ENCODE data around the gene CIAO3.
A peak's percentile ranks its signal among the peaks of the same experiment; 100 is the strongest.
"Not testable (repeated sequence)": the region's sequence is repeated elsewhere in the genome, so short reads cannot be mapped to it uniquely, and the experiment has no call there.

The CIAO3 gene

DNA sequence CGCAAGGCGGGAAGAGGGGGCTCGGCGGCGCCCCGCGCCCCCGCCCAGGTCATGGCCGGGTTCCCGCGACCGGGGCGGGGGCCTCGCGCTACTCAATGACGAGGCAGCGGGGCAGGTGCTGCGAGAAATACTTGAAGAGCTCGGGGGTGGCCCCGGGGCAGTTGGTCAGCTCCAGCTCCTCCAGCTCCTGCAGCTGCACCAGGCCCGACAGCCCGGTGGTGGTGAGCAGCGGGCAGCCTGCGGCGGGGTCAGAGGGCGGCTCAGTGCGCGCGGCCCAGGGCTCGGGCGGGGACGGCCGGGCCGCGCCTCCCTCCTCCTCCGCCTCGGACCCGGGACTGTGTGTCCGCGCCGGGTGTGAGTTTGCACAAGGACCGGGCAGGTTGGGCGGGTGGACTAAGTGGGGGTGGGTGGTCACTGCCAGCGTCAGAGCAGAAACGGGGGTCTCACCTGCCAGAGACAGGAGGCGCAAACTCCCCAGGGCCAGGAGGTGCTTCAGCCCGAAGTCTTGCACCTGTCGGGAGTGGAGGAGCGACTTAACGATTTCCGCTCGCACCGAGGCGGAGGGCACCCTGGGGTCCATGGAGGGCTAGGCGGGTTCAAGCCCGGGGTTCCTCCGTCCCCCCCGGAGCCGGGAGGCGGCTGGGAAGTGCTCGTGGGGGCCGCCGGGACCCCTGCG, 46.5 kb downstream of the CIAO3 start:
- H3K27ac Mint-ChIP-seq: no peak overlapping the region
- no peaks in the 10 kb centered on the region for H3K9me3 Mint-ChIP-seq

DNA sequence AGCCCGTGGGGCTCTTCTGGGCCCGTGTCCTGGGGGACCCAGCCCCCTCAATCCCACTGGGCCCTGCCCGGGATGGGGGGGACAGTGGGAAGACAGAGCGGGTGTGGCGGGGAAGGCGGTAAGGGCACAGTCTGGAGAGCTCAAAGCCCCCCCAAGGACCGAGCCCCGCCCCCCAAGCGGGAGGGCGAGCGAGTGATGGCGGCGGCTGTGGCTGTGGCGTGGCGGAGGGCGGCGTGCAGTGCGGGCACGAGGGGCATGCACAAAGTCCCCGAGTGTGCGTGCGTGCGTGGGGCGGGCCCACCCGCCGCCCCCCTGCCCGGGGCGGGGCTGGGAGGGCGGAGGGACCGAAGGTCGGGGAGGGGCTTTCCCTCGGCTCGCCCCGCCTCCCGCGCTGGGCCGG, 47.0 kb downstream of the CIAO3 start:
- ATAC-seq (no peak), DNase-seq (ENCODE audit: low spot score in 2 of 2) (no peak)
- H3K27ac Mint-ChIP-seq: no peak overlapping the region

More for the DNA sequence above, 46.5 kb downstream of the CIAO3 start:
- ATAC-seq (no peak), DNase-seq (ENCODE audit: low spot score in 2 of 2) (no peak)
- Mint-ChIP-seq H3K4me3 (peak overlapping the region; percentile 79), H3K4me1 (peaks cover 22% of the 10 kb centered on the region), H3K36me3 (peaks cover 7% of the 10 kb centered on the region)

DNA sequence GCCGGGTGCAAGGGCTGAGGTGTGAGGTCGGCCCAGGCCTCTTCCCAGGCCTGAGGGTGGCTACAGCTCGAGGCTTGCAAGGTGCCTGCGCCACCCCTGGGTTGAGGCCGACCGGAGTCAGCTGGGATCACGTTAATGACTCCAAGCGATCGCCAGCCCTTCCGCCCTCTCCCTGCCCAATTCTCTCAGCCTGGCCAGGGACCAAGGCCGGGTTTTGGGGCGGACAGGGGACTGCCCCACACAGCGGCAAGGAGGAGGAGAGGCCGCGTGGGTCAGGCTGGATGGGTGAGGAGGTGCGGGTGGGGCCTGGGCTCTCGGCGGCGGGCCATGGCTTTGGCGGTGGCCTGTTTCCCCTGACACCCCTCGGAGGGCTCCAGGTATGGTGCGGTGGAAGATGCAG, 47.4 kb downstream of the CIAO3 start:
- H3K36me3 Mint-ChIP-seq: peaks cover 7% of the 10 kb centered on the region
- ATAC-seq (no peak), DNase-seq (ENCODE audit: low spot score in 2 of 2) (no peak)
- no peaks in the 10 kb centered on the region for H3K9me3 Mint-ChIP-seq
- H3K4me1 Mint-ChIP-seq: peaks cover 25% of the 10 kb centered on the region
- H3K27ac Mint-ChIP-seq: no peak overlapping the region
- H3K4me3 Mint-ChIP-seq: peak overlapping the region; percentile 79

More for the DNA sequence above, 47.0 kb downstream of the CIAO3 start:
- Mint-ChIP-seq H3K36me3 (peaks cover 7% of the 10 kb centered on the region), H3K9me3 (no peaks in the 10 kb centered on the region), H3K4me3 (peak overlapping the region; percentile 79), H3K4me1 (peaks cover 22% of the 10 kb centered on the region)

DNA sequence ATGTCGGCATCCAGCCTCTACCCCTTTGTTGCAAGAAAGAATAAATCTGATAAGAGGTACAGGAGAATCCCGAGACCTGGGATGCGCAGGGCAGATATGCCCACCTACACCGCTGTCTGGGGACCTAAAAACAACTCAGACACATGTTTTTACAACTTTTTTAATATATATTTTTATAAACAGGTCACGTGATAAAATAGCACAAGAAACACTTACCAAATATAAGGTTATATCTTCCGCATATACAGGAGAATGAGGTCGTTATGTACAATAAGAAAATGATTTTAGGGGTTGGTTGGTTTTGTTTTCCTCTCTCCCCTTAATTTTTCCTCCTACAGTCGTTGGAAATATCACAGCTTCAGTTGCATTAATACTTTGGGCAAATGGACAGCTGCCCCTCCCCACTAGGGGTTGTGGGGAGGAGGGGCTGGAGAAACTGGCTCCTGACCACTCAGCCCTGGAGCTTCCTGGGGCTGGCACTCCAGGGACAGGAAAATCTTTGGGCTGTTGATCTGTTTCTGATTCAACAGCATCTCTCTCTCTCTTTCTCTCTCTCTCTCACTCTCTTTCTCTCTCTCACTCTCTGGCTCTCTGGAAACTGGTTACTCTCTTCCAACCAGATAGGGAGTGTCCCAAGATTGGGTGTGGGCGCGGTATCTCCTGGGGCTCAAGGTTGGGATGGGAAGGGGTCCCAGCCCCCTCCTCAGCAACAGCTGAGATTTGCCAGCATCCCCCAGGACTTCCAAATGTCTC, 48.3 kb downstream of the CIAO3 start:
- Mint-ChIP-seq H3K4me3 (peak overlapping the region; percentile 79), H3K4me1 (peaks cover 25% of the 10 kb centered on the region), H3K36me3 (peaks cover 7% of the 10 kb centered on the region), H3K27ac (no peak overlapping the region), H3K9me3 (no peaks in the 10 kb centered on the region)
- ATAC-seq (no peak), DNase-seq (ENCODE audit: low spot score in 2 of 2) (no peak)

DNA sequence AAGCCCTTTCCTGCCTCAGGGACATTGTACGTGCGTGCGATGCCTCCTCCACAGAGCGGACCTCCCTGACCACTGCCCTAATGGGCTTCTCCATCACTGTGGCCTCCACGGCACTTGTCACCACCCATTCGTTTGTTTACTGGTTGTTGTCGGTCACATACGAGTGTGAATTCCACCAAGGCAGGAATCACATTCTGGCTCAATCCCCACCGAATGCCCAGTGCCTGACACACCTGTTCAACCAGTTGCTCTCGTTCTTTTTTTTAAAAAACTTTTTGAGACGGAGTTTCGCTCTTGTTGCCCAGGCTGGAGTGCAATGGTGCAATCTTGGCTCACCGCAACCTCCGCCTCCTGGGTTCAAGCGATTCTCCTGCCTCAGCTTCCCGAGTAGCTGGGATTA, 49.6 kb downstream of the CIAO3 start:
- H3K27ac Mint-ChIP-seq: peak overlapping the region; percentile 94
- peaks cover 25% of the 10 kb centered on the region for H3K4me1 Mint-ChIP-seq
- H3K36me3 Mint-ChIP-seq: not testable (repeated sequence)

GRCh38 chr16:689175-689897, 51.5 kb downstream of the CIAO3 start:
- H3K27ac Mint-ChIP-seq: peak overlapping the region; percentile 94
- ATAC-seq (no peak), DNase-seq (ENCODE audit: low spot score in 2 of 2) (no peak)
- H3K9me3 Mint-ChIP-seq: no peaks in the 10 kb centered on the region
- peaks cover 31% of the 10 kb centered on the region for H3K4me1 Mint-ChIP-seq
- H3K4me3 Mint-ChIP-seq: peak overlapping the region; percentile 86
- H3K36me3 Mint-ChIP-seq: peaks cover 23% of the 10 kb centered on the region

More for the DNA sequence above, 49.6 kb downstream of the CIAO3 start:
- not testable (repeated sequence) for H3K9me3 Mint-ChIP-seq; ATAC-seq; DNase-seq (ENCODE audit: low spot score in 2 of 2)
- H3K4me3 Mint-ChIP-seq: peak overlapping the region; percentile 86

DNA sequence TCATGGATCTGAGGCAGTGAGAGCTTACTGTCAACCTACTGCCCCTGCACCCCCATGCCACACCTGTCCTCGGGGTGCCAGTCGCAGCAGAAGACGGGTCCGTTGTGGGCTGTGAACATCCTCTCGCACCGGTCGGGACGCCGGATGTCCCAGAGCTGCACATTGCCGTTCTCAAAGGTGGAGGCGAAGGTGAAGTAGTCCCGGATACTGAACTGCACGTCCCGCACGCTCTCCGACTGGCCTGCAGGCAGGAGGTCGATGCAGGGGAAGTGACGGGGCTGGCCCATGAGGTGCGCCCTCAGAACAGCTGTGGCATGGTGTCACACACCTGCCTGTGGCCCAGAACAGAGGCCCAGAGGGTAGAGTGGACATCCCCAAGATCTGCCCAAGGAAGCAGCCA, 53.3 kb downstream of the CIAO3 start:
- ATAC-seq: no peak
- H3K4me1 Mint-ChIP-seq: peaks cover 41% of the 10 kb centered on the region
- peaks cover 38% of the 10 kb centered on the region for H3K36me3 Mint-ChIP-seq

DNA sequence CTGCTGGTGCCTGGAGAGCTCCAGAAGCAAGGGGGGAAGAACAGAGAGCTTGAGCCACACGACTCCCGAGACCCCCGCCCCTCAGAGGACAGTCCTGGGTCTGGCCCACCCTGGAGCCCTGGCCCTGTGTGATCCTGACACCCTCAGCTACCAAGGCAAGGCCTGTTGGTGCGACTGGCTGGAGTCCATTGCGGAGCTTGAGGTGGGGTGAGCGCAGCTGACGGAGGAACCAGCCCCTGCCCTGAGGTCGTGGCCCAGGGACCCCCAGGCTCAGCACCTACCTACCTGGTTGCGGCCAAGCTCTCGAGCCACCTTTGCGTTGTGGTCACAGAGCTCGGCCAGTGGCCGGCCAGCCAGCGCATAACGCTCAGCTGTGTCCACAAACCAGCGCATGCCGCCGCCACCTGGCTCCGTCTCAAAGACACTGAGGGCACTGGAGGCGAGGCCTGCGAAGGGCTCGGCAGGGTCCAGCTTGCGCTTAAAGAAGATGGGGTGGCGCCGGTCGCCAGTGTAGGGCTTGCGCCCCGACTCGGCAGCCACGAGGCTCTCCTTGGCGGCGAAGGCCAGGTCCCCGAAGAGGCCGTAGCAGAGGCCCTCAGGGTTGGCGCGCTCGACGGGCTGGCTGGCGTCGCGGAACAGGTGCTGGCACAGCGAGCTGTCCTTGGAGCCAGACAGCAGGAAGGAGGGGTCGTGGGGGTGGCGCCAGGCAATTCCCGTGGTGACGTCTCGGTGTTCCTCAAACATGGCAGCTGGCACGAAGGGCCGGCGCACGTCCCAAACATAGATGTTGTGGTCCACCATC, 54.1 kb downstream of the CIAO3 start:
- Mint-ChIP-seq H3K4me3 (no peak overlapping the region), H3K4me1 (peaks cover 50% of the 10 kb centered on the region), H3K36me3 (peaks cover 45% of the 10 kb centered on the region), H3K9me3 (no peaks in the 10 kb centered on the region), H3K27ac (no peak overlapping the region)
- DNase-seq (ENCODE audit: low spot score in 2 of 2) (no peak), ATAC-seq (no peak)

More for the DNA sequence above, 53.3 kb downstream of the CIAO3 start:
- no peak for DNase-seq (ENCODE audit: low spot score in 2 of 2)
- H3K27ac Mint-ChIP-seq: no peak overlapping the region
- H3K9me3 Mint-ChIP-seq: no peaks in the 10 kb centered on the region
- H3K4me3 Mint-ChIP-seq: no peak overlapping the region

- Mint-ChIP-seq H3K36me3 (peaks cover 49% of the 10 kb centered on the region), H3K27ac (peak overlapping the region; percentile 45), H3K9me3 (no peaks in the 10 kb centered on the region), H3K4me3 (peak overlapping the region; percentile 23), H3K4me1 (peaks cover 52% of the 10 kb centered on the region)
- DNase-seq (ENCODE audit: low spot score in 2 of 2) (no peak), ATAC-seq (no peak)
Measured at GRCh38 chr16:685967-686366, 54.8 kb downstream of the CIAO3 start.

GRCh38 chr16:684961-685696, 55.7 kb downstream of the CIAO3 start:
- no peaks in the 10 kb centered on the region for H3K9me3 Mint-ChIP-seq
- ATAC-seq (no peak), DNase-seq (ENCODE audit: low spot score in 2 of 2) (no peak)
- peaks cover 51% of the 10 kb centered on the region for H3K4me1 Mint-ChIP-seq
- H3K4me3 Mint-ChIP-seq: peak overlapping the region; percentile 73
- peaks cover 48% of the 10 kb centered on the region for H3K36me3 Mint-ChIP-seq
- H3K27ac Mint-ChIP-seq: peak overlapping the region; percentile 89

DNA sequence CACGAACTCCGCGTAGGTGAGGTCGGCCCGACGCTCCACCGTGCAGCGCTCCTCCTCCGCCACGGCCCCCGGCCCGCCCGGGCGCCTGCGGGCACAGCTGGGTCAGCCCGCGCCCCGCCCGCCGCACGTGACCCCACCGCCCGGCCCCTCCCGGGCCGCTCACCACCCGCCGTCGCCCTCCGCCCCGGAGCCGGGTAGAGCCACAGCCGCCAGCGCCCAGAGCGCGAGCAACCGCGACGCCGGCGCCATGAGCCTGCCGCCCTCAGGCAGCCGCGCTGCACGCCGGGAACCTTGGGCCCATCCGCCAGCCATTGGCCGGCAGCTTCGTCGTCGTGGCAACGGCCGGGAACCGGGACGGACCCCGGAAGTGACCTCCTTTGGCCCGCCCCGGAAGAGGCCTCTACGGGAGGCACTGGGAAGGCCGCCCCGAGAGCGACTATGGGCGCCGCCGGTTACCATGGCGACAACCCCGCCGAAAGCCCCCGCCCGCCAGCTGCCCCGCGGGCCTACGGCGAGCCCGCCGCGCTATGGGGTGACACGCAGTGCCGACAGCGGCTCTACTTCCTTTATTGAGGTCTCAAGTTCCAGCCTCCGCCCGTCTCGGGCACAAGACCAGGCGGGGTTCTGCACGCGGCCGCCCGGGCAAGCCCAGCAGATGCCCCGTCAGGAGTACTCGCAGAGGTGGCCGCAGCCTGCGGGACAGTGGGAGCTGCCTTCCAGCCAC, 56.6 kb downstream of the CIAO3 start, which contains the start of gene JMJD8:
JMJD8 (minus strand) TSS at position 264 of the 724 bp plus-strand sequence; CDS start at position 249, 15 bp downstream.
- Mint-ChIP-seq H3K4me1 (peaks cover 52% of the 10 kb centered on the region), H3K4me3 (peak within 1 kb of the TSS; percentile 73), H3K9me3 (no peaks in the 10 kb centered on the region), H3K27ac (peak within 1 kb of the TSS; percentile 89), H3K36me3 (peaks cover 48% of the 10 kb centered on the region)
- DNase-seq (ENCODE audit: low spot score in 2 of 2) (peak; percentile 91 to 97), ATAC-seq (peak; percentile 85)

DNA sequence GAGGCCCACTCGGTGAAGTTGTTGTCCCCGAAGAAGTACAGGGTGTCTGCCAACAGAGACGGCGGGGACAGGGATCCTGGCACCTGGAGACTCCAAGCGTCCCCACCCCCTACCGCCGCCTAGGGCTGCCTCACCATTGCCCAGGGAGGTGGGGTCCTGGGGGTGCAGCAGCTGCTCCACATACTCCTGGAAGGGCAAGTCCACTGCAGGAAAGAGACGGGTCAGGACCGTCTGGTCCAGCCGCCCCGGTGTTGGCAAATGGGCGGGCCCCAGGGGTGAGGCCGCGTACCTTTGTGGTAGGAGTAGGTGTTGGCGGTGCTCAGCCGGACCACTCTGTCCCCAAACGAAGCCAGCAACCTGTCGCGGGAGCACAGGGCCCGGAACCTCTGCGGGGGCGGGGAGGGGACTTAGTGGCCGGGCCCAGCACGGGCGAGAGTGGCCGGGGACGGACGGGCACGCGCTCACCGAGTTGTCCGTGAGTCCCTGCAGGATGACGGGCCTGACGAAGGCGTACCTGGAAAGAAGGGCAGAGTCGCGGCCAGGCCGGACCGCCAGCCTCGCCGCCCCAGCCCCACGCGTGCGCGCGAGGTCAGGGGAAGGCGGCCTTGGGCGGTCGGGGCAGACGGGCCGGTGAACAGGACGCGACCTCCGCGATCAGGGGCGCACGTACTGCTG, 57.3 kb downstream of the CIAO3 start:
- Mint-ChIP-seq H3K27ac (peak overlapping the region; percentile 89), H3K9me3 (no peaks in the 10 kb centered on the region), H3K4me3 (peak overlapping the region; percentile 73), H3K36me3 (peaks cover 48% of the 10 kb centered on the region), H3K4me1 (peaks cover 50% of the 10 kb centered on the region)
- DNase-seq (ENCODE audit: low spot score in 2 of 2) (no peak), ATAC-seq (no peak)
